HL-60 (cell line): ENCODE measurements around the gene UGT1A4.

Source experiments
- POLR2AphosphoS5 ChIP-seq: IDR thresholded peaks from 2 replicates; pipeline ENCODE4 v1.6.1; 2012; ENCODE audit warnings: low read depth
- SPI1 ChIP-seq: IDR thresholded peaks from 2 replicates; pipeline ENCODE4 v1.6.1; 2012; ENCODE audit warnings: low read depth, mild to moderate bottlenecking, borderline replicate concordance
- TF ChIP-seq, protein P1 (sequence below): IDR thresholded peaks from one replicate; pipeline ENCODE4 v1.5.1; 2011; ENCODE audit warnings: low read length, control low read depth, inconsistent platforms; ENCODE audit not compliant: insufficient read depth
- TF ChIP-seq, protein P2 (sequence below): IDR thresholded peaks from 2 replicates; pipeline ENCODE4 v1.6.1; 2012; ENCODE audit warnings: low read depth; ENCODE audit not compliant: insufficient replicate concordance

DNA sequence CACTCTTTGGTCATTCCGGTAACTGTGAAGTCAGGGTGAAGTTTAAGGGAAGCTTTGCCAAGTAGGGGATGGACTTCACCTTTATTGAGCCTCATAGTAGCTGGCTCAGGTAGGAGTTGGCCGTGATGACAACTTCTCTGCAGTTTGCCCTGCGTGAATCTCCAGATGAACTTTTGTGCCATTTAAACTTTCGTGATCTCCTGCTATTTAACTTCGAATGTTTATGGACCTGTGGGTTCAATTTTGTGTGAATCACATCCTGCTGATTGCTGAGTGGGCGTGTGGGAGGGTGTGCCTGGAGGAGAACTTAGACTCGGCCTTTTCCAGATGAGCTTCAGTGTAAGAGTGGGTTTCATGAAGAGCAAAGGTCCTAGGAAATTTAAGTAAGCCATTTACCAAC lies 45.7 kb downstream of the UGT1A4 start:
- TF ChIP-seq, protein P1, sequence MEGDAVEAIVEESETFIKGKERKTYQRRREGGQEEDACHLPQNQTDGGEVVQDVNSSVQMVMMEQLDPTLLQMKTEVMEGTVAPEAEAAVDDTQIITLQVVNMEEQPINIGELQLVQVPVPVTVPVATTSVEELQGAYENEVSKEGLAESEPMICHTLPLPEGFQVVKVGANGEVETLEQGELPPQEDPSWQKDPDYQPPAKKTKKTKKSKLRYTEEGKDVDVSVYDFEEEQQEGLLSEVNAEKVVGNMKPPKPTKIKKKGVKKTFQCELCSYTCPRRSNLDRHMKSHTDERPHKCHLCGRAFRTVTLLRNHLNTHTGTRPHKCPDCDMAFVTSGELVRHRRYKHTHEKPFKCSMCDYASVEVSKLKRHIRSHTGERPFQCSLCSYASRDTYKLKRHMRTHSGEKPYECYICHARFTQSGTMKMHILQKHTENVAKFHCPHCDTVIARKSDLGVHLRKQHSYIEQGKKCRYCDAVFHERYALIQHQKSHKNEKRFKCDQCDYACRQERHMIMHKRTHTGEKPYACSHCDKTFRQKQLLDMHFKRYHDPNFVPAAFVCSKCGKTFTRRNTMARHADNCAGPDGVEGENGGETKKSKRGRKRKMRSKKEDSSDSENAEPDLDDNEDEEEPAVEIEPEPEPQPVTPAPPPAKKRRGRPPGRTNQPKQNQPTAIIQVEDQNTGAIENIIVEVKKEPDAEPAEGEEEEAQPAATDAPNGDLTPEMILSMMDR: no peak
- TF ChIP-seq, protein P2, sequence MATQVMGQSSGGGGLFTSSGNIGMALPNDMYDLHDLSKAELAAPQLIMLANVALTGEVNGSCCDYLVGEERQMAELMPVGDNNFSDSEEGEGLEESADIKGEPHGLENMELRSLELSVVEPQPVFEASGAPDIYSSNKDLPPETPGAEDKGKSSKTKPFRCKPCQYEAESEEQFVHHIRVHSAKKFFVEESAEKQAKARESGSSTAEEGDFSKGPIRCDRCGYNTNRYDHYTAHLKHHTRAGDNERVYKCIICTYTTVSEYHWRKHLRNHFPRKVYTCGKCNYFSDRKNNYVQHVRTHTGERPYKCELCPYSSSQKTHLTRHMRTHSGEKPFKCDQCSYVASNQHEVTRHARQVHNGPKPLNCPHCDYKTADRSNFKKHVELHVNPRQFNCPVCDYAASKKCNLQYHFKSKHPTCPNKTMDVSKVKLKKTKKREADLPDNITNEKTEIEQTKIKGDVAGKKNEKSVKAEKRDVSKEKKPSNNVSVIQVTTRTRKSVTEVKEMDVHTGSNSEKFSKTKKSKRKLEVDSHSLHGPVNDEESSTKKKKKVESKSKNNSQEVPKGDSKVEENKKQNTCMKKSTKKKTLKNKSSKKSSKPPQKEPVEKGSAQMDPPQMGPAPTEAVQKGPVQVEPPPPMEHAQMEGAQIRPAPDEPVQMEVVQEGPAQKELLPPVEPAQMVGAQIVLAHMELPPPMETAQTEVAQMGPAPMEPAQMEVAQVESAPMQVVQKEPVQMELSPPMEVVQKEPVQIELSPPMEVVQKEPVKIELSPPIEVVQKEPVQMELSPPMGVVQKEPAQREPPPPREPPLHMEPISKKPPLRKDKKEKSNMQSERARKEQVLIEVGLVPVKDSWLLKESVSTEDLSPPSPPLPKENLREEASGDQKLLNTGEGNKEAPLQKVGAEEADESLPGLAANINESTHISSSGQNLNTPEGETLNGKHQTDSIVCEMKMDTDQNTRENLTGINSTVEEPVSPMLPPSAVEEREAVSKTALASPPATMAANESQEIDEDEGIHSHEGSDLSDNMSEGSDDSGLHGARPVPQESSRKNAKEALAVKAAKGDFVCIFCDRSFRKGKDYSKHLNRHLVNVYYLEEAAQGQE: no peak
- TF ChIP-seq POLR2AphosphoS5 (no peak), SPI1 (no peak)
